Measurements from ENCODE around the gene ARHGDIG.

ARHGDIG gene

DNA sequence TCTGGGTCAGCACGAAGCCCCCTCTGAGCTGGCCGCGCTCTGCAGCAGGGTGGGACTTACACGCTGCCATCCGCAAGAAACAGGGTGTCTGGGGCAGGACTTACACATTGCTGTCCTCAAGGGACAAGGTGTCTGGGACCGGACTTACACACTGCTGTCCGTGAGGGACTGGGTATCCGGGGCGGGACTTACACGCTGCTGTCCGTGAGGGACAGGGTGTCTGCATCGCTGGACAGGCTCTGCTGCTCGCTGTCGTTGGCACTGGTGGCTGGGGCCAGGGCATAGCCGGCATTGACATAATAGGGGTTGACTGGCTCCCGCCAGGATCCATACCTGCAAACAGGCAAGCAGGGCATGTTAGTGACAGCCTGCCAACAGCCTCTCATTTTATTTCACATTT is 34.0 kb downstream of the ARHGDIG start:
- no peak overlapping the region for H3K27ac ChIP-seq
- TF ChIP-seq, protein P1, sequence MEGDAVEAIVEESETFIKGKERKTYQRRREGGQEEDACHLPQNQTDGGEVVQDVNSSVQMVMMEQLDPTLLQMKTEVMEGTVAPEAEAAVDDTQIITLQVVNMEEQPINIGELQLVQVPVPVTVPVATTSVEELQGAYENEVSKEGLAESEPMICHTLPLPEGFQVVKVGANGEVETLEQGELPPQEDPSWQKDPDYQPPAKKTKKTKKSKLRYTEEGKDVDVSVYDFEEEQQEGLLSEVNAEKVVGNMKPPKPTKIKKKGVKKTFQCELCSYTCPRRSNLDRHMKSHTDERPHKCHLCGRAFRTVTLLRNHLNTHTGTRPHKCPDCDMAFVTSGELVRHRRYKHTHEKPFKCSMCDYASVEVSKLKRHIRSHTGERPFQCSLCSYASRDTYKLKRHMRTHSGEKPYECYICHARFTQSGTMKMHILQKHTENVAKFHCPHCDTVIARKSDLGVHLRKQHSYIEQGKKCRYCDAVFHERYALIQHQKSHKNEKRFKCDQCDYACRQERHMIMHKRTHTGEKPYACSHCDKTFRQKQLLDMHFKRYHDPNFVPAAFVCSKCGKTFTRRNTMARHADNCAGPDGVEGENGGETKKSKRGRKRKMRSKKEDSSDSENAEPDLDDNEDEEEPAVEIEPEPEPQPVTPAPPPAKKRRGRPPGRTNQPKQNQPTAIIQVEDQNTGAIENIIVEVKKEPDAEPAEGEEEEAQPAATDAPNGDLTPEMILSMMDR (IDR thresholded peaks at IDR 0.05) = no peak
- no peak for TF ChIP-seq ZFX (IDR thresholded peaks at IDR 0.05; ENCODE audit: borderline replicate concordance)

DNA sequence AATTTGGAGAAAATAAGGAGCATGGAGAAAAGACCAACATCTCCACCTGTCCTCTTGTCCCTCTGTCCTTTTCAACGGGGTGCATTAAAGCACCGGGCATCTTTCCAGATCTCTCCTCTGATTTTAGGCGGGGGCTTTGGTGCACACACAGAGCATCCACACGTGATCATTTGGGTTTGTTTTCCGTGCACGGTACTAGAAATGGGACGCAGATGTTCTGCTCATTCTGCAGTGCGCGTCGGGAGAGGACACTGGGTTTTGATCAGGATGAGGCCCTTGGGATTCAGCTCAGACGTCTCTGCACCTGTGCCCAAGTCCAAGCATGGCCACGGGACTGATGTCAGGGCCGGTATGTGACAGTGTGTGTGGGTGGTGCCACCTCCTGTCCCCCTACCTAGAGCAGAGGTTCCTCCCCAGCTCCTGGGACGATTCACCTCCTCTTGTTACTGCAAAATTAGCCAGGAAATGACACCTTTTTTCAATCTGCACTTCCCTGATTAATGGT is 34.5 kb downstream of the ARHGDIG start:
- no peak overlapping the region for H3K27ac ChIP-seq
- TF ChIP-seq, protein P1 (IDR thresholded peaks at IDR 0.05) = no peak

DNA sequence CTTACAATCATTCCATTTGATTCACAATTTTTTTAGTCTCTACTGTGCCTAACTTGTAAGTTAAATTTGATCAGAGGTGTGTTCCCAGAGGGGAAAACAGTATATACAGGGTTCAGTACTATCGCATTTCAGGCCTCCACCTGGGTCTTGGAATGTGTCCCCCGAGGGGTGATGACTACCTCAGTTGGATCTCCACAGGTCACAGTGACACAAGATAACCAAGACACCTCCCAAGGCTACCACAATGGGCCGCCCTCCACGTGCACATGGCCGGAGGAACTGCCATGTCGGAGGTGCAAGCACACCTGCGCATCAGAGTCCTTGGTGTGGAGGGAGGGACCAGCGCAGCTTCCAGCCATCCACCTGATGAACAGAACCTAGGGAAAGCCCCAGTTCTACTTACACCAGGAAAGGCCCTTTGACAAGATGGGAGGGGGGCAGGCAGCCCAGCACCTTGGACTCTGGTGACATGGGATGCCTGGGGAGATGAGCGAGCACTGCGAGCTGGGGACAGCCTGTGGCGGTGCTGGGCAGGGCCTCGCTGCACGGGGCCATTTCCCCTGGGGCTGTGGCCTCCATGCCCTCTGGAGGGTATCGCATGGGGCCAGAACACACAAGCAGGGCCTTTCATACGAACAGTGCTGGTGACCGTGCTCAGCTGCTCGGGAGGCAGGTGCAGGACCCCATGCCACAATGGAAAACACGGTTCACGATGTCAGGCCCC is 36.5 kb downstream of the ARHGDIG start:
- H3K27ac ChIP-seq = no peak overlapping the region
- TF ChIP-seq, protein P1 (IDR thresholded peaks at IDR 0.05) = no peak
- no peak for TF ChIP-seq ZFX (IDR thresholded peaks at IDR 0.05; ENCODE audit: borderline replicate concordance)

DNA sequence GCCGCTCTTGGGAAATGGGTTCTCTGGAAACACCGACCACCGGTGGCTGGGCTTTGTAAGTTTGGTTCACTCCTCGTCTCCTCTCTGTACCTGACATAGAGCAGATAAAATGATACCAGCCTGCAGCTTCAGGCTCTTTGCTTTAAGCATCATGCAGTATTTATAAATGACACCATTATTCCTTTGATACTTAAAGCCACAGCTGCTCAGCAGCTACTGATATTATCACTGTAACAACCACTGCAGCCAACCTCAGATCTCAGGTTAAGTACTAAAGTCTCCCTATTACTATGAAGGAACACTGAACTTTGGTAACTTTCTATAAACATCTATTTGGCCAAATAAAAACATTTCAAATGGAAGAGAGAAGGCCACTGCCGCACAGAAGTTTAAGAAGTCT is 37.2 kb downstream of the ARHGDIG start:
- no peak overlapping the region for H3K27ac ChIP-seq

DNA sequence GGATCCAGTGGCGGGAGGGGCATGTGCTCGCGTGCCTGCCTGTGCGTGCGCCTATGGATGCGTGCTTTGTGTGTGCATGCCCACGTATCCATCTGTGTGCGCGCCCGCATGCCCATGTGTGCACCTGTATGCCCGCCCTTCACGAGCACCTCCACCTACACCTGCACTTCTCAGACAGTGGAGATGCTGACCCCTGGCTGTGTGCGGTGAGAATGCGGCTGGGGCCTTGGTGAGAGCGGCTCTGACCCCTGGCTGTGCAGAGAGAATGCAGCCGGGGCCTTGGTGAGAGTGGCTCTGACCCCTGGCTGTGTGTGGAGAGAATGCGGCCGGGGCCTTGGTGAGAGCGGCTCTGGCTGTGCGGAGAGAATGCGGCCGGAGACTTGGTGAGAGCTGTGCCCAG is 38.2 kb downstream of the ARHGDIG start:
- no peak overlapping the region for H3K27ac ChIP-seq
- TF ChIP-seq, protein P1 (IDR thresholded peaks at IDR 0.05) = peak; percentile 28
- TF ChIP-seq ZFX (IDR thresholded peaks at IDR 0.05; ENCODE audit: borderline replicate concordance) = no peak

More for the DNA sequence above, 37.2 kb downstream of the ARHGDIG start:
- TF ChIP-seq ZFX (IDR thresholded peaks at IDR 0.05; ENCODE audit: borderline replicate concordance) = no peak
- TF ChIP-seq, protein P1 (IDR thresholded peaks at IDR 0.05) = no peak

DNA sequence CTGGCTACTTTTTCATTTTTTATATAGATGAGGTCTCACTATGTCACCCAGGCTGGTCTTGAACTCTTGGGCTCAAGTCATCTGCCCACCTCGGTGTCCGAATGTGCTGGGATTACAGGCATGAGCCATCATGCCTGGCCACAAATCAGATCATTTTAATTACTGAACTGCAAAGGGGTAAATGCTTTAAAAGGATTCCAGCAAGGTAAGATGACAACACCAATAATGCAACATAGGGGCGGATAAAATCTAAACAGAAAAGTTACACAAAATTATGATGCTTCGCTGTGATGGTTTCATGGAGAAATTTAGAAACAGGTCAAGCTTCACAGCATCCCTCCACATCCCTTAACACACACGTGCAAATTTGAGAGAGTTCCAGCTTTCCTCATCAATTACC is 39.8 kb downstream of the ARHGDIG start:
- TF ChIP-seq ZFX (IDR thresholded peaks at IDR 0.05; ENCODE audit: borderline replicate concordance) = no peak
- TF ChIP-seq, protein P1 (IDR thresholded peaks at IDR 0.05) = no peak
- no peak overlapping the region for H3K27ac ChIP-seq

DNA sequence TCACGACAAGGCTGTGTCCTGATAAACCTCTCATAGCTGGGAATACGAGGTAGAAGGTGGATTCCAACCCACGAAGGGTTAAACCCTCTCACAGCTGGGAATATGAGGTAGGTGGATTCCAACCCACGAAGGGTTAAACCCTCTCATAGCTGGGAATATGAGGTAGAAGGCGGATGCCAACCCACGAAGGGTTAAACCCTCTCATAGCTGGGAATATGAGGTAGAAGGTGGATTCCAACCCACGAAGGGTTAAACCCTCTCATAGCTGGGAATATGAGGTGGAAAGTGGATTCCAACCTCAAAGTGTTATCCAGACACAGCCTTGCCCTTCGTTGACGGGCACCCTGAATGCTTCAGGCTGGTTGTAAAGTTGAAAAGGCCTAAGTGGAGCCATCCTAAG is 41.1 kb downstream of the ARHGDIG start:
- no peak for TF ChIP-seq ZFX (IDR thresholded peaks at IDR 0.05; ENCODE audit: borderline replicate concordance)
- TF ChIP-seq, protein P1 (IDR thresholded peaks at IDR 0.05) = no peak
- H3K27ac ChIP-seq = no peak overlapping the region

Measured in 22Rv1 (cell line).